COLO668 (cell line): Measurements from ENCODE around the gene CACNG4.

Source experiments
- DNase-seq: peaks from one replicate; lab custom pipeline; 2025; ENCODE audit not compliant: unreplicated experiment; lab: John Stamatoyannopoulos, UW

CACNG4 gene

DNA sequence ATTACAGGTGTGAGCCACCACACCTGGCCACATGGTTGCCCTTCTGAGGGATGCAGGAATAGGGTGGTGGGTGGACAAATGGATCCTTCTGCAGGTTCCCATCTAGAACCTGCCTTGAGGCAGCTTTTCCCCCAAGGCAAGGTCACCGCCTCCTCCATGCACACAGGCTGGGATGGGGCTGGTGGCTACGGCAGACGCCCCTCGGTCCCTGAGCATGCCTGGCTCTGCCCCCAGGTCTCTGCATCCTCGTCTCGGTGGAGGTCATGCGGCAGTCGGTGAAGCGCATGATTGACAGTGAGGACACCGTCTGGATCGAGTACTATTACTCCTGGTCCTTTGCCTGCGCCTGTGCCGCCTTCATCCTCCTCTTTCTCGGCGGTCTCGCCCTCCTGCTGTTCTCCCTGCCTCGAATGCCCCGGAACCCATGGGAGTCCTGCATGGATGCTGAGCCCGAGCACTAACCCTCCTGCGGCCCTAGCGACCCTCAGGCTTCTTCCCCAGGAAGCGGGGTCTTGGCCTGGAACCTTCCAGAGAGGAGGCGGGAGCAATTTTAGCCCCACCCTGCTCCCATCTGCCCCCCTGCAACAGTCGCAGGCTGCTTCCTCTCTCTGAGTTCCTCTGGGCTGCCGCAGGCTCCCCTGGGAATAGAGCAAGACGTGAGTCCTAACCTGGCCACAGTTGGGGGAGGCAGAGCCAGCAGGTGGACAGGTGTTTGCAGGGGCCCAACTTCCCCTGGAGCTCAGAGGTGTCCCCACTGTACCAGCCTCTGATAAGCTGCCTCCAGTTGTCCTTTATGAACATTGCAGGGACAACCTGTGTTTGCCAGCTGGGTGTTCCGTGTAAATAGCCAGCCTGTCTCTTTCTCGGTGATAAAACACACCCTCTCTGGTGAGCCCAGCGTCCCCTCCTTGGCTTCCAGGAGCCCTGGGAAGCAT is 91.6 kb downstream of the CACNG4 start:
- DNase-seq = peak; percentile 6

DNA sequence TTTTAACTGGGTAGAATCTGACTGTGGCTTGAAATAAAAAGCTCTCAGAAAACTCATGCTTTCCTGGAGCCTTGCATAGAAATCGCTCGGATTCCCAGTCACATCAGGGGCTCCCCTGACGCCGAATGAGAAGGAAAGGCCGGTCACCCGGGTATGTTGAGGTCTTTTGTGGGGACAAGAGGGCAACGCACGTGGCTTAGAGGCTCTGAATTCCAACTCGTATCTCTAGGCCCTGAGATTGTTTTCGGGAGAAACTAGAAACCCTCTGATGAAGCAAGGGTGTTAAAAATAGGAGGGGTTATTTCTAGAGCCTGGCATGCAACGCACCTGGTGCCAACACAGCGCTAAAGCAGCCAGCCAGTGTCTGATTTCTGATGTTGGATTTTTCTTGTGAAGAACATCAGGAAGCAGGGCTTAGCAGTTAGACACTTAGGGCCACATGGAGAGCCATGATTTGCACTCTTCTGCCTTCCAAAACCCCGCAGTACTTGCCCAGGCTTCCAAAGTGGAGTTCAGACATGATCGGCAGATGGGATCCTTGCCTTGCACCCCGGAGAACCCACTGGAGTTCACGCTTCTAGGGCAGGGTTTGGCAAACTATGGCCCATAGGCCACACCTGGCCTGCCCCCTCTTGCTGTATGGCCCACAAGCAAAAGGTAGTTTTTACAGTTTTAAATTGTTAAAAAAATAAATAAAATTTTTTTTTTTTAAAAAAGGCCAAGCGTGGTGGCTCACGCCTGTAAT is 92.4 kb downstream of the CACNG4 start:
- DNase-seq = no peak

DNA sequence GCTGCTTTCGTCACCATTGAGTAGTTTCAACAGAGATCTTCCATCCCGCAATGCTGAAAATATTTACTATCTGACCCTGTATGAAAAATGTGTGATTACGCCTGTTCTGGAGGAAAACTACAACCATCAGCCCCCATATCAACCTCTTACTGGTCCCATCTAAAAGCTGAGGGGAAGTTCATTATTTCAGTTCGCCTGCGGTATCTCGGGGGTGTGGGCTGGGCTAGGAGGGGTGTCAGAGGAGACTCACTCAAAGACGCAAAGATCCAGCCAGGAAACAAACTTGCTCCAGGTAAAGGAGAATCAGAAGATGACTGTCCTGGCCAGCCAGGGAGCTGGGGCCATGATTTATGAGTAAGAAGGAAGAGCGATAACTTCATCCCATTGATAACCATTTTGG is 93.5 kb downstream of the CACNG4 start:
- no peak for DNase-seq

DNA sequence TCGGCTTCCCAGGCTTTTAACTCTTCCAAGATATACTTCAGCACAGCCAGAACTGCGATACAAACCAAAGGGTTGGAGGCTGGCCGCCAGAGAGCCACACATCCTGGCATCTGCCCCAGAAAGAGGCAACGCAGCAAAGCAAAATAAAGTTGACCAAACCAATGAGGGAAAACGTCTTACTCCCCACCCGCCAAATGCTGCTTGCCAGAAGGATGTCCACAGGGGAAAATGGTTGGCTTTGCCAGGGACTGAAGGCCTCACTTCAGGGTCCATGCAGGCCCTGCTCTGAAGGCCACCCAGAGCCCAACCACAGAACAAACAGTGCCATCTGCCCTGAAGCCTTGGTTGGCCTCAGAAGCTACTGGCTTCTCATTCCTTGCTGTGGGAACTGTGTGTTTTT is 94.9 kb downstream of the CACNG4 start:
- DNase-seq = no peak

DNA sequence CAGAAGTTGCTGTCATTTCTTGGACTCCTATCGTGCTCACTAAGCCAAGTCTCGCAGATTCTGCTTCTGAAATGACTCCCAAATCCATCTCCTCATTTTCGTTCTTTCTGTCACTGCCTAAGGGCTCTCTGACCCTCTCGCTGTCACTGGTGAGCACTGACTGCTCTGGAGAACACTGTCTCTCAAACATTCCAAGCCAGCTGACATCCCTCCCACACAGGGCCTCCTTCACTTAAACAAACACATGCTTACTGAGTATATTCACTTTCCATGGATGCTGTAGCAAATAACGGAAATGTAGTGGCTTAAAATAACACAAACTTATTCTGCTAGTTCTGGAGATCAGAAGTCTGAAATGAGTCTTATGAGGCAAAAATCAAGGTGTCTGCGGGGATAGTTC is 98.6 kb downstream of the CACNG4 start:
- DNase-seq = no peak

DNA sequence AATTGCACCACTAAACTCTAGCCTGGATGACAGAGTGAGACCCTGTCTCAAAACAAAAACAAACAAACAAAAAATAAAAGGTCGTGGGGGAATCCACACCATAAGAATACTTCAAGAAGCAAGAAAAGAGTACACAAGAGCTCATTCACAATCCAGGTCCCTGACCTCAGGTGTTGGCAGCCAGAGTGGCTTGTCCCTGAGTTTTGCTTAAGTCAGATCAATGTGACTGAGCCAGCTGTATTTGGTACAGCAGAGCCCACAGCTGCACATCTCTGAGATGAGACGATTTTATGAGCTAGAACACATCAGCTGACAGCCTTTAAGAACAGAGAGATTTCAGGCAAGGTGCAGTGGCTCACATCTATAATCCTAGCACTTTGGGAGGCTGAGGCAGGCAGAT is 102.2 kb downstream of the CACNG4 start:
- DNase-seq = no peak

DNA sequence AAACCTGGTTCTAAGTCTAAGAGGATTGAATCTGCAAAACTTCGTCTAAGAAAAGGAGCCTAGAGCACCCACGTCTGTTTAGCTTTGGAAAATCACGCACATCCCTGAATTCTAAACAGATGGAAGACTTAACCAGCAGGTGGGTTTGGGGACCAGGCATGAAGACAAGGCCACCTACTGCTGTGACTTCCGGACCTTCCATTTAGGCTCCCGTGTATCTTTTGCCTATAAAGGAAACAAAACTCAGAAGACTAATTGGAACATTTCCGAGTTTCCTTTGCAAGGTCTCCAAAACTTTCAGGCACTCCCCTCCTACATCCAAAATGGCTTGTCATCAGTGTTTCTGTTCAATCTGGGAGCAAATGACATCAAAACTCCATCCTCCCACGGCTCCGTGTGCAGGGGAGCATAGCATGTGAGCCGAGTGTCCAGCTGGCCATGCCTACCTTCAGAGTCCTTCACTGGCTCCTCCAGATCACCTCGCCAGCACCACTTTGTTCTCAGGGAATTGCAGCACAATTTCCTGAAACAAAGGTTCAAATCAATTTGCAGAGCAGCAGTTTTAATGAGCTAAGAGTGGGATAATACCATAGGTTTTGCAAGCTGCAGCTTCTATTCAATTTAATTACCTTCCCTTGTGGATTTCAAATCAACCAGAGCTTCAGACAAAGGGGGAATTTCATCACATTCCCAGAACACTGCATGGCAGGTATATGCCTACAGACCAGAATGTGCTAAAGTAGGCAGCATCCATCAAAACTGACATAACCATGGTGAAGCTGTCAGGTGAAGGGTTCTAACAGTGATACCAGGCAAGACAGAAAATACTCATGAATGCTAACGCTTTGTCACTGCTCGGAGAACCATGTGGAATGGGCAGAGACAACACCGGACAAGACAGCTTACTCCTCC is 103.3 kb downstream of the CACNG4 start:
- no peak for DNase-seq

DNA sequence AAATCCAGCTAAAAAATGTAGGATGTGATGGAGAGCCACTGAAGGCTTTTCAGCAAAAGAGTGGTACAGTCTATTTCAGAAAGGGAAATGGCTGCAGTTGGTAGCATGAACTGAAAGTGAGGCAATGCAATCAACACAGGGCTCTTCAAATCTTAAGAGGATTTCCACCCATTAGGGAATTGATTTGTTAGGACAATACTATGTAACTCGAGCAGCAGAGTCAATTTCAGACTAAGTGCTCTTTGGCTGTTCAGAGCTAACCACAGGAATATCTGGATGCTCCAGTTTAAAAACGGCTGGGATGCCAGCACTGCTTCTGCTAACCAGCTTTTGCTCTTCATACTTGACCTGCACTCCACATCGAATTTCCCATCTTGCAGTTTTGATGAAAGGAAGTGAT is 104.5 kb downstream of the CACNG4 start:
- DNase-seq = no peak

DNA sequence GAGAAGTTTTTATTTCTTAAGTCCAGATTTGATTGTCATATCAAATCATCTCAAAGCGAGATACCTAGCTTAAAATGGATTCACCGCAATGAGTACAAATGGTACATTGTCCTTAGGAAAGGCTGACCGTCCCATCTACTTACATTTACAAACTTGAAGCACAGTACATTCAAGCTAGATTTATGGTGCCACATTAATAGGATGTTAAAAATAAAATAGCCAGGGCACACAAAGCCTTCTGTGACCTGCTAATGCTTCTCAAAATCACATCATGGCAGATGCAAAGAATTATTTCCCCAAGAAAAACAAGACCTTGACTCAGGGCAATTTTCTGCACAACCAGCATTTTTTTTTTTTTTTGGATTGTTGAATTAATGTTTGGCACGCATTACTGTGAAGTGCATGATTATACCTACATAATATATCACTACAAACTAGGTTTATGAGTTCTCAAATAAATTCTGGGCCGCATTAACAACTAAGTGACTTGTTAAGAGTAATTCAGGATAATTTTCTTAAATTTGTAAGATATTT is 105.2 kb downstream of the CACNG4 start:
- DNase-seq = no peak

DNA sequence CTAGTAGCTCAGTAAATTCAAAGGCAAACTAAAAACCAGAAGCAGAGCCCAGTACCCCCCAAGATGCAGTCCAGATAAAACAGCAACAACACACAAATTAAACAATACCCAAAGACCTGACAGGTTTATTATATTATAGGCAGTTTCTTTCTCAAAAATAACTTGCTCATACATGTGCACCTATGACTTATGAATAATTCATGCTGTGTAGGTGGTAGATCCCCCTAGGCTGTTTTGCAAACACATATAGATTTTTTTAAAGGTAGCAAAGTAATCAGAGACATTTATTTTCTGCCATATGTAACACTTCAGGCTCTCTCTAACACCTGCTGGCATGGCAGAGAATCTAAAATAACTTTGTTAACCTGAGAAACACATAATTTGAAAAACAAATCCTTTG is 107.1 kb downstream of the CACNG4 start:
- DNase-seq = no peak

DNA sequence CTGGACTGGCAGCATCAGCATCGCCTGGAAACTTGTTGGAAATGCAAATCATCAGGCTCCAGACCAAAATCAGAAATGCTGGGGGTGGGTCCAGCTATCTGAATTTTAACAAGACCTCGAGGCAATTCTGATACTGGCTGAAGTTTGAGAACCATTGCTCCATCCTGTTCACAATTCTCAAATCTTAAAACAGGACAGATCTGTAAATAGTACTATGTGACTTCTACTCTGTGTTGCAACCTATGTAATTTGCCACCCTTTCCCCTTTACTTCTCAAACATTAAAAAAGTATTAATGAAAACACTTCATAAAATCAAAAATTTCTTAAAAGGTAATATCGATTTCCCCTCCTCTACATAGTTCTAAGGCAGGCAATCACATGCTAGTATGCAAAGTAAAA is 108.4 kb downstream of the CACNG4 start:
- no peak for DNase-seq

DNA sequence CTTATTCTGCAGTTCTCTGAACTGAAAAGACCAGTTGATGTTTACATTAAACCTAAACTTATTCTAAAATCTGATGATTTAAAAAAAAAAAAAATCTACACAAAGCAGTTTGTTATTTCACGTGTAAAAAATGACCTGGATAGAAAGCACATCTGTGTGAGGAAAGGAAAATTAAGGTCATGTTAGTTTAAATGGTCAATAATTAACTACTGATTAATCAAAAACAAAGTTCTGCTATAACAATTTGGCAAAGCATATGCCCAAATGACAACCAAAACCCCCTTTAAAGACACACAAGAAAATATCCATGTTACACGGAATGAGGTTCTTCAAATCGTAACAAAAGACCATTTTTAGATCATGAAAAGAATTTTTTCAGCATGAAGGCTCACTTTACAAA is 110.3 kb downstream of the CACNG4 start:
- no peak for DNase-seq

DNA sequence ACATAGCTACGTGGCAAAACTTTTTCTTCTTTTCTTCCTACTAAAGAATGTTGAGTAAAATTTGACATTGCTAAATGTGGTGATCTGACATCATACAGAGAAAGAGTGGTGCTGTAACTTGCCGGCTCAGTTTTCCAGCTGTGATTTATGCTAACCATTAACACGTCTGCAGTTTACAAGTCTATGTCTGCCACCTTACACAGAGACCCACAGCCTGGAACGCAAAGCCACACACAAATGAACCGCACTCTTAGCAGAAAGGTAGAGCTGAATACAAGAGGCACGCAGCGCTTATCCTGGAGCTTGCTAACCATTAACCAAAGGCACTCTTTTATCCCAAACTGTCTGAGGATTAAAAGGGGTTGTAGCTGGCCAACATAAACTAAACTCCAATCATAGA is 111.8 kb downstream of the CACNG4 start:
- DNase-seq = no peak

DNA sequence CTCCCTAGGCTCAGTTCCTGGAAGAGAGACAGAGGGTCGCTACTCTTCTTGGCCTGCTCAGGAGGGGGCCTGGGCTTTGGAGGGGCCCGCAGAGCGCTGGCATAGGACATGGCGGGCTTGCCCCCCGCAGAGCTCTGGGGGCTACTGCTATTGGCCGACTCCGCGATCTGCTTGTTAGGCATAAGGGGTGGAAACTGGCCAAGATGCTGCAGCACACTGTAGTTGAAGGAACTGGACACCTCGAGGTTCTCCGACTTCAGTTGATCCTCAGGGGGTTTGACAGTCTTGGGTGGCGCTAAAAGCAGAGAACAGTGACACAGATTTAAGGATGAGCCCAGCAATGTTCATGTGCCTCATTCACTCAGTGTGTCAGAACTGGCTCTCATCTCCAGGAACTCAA is 113.8 kb downstream of the CACNG4 start:
- no peak for DNase-seq

DNA sequence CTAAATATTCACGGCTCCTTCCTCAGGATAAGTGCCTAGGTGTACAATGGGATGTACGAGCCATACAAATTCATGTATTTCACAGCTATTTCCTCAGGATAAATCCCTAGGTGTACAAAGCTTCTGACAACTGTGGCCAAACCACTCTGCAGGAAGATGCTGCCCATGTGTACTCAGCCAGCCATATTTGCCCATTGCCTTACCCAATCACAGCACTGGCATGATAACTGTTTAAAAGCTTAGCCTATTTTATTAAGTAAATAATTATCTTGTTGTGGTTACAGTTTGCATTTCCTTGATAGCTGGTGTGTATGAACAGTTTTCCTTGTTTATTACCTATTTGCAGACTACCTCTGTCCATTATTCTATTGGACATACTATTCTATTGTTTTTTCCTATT is 115.0 kb downstream of the CACNG4 start:
- DNase-seq = no peak

DNA sequence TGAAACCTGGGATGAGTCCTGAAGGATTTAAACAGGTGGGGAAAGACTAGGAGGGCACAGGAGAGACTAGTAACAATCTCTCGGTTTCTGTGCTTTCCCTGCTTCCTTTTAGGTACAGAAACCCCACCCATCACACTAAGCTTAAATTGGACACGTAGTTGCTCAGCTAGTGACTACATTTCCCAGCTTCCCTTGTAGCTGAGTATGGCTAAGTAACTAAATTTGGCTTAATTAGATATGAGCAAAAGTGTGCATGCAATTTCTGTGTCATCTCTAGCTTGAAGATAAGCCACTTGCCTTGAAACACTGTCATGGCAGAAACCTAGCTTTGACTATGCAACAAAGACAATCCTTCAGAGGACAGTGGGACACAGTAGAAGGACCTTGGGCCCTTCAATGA is 116.3 kb downstream of the CACNG4 start:
- no peak for DNase-seq

DNA sequence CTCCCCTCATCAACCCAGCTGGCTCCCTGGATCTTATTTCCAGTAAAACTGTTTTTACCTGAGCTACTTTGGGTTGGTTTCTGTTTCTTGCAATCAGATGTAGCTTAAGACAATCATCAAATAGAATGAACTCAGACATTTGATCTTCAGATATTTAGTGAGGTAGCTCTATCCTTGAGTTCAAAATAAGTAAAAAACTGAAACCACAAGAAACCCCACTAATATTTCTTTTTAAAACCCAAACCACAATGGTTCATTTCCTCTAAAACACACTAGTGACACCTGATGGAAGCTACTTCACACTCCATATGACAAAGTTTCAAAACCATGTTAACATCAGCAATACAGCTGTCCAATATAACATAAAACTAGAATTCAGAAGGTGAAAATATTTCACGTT is 117.6 kb downstream of the CACNG4 start:
- no peak for DNase-seq
